Measurements from ENCODE around the gene CD6.

CD6 gene

DNA sequence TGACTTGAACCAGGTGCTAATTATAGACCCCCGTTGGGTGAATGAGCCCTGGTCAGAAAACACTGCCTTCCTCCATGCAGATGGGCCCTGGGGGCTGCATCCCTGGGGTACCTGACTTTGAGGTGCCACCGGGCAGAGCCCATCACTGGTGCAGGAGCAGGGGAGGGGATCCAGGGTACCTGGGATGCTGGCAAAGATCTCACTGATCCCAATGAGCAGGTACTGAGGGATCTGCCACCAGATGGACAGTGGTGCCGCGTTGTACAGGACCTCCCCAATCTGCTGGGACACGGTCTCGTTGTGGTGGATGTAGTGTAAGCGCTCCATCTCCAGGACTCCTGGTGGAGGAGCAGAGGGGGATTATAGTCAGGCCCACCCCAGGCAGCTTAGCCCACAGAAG lies 32.2 kb upstream of the CD6 start:
- H3K4me3 ChIP-seq (replicated peaks in 1 of 2; ENCODE audit: low read depth in 2 of 2, low read length in 2 of 2): no peak overlapping the region
- no peak for TF ChIP-seq CTCF (IDR thresholded peaks at IDR 0.05; ENCODE audit: low read depth, low read length)
- no peak for DNase-seq (ENCODE audit: low read depth in 2 of 2)

GRCh38 chr11:60939855-60940254 lies 31.6 kb upstream of the CD6 start:
- peak in 1 of 2 donors; percentile 49 for DNase-seq (ENCODE audit: low read depth in 2 of 2)
- no peak overlapping the region for H3K4me3 ChIP-seq (replicated peaks in 1 of 2; ENCODE audit: low read depth in 2 of 2, low read length in 2 of 2)
- TF ChIP-seq CTCF (IDR thresholded peaks at IDR 0.05; ENCODE audit: low read depth, low read length): no peak

GRCh38 chr11:60941371-60942119 lies 29.9 kb upstream of the CD6 start:
- DNase-seq (ENCODE audit: low read depth in 2 of 2): no peak
- H3K4me3 ChIP-seq (replicated peaks in 1 of 2; ENCODE audit: low read depth in 2 of 2, low read length in 2 of 2): no peak overlapping the region
- TF ChIP-seq CTCF (IDR thresholded peaks at IDR 0.05; ENCODE audit: low read depth, low read length): no peak

DNA sequence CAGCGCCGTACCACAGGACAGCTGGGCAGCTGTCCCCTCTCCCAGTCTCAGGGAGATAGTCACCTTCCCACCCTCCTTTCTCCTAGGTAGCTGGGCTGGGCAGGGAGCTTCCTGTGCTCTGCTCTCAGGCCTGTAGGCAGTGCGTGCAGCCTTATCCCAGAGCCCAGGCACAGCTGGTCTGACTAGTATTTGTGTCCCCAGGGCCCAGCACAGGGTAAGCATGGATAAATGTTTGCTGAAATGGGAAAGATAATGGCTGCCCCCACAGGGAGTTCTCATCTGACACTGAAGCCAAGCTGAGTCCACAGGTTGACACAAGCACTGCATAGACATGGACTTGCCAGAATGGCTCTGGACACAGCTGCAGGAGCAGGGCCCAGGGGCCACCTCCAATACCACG lies 29.3 kb upstream of the CD6 start:
- DNase-seq (ENCODE audit: low read depth in 2 of 2): no peak
- no peak for TF ChIP-seq CTCF (IDR thresholded peaks at IDR 0.05; ENCODE audit: low read depth, low read length)
- H3K4me3 ChIP-seq (replicated peaks in 1 of 2; ENCODE audit: low read depth in 2 of 2, low read length in 2 of 2): no peak overlapping the region

- no peak overlapping the region for H3K4me3 ChIP-seq (replicated peaks in 1 of 2; ENCODE audit: low read depth in 2 of 2, low read length in 2 of 2)
- no peak for TF ChIP-seq CTCF (IDR thresholded peaks at IDR 0.05; ENCODE audit: low read depth, low read length)
- no peak for DNase-seq (ENCODE audit: low read depth in 2 of 2)
These were observed 28.4 kb upstream of the CD6 start for GRCh38 chr11:60942970-60943565.

DNA sequence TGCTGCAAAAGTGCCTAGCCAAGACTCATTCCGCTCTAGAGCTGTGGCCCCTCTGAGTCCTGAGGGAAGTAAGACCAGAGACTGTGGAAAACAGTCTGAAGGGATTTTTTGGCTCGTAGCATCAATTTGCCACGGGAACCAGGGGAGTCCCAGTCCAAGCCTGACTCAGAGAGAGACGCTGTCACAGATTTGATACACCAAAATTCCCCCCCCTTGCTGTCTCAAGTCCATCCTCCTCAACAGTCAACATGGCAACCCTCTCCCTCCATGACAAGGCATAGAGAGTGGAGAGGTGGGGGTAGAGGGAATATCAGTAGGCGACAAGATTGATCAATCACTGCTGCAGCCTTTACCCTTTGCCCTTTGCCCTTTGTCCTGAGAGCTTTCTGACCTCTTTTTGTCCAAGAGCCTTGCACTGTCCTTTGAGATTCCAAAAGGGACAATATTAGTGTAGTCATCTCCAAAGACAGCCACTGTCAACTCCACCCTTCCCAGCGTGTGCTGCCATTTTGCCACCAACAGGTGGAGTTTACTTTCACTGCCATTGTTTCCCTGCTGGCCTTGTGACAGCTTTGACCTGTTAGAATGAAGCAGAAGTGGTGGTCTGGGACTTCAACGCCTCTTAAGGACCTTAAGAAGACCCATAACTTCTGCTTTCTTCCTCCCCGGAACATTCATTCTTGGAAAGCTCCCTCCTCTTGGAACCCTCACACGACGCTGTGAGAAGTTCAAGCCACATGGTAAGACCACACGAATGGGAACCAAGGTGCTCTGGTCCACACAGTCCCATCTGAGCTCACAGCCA lies 26.8 kb upstream of the CD6 start:
- no peak for DNase-seq (ENCODE audit: low read depth in 2 of 2)
- H3K4me3 ChIP-seq (replicated peaks in 1 of 2; ENCODE audit: low read depth in 2 of 2, low read length in 2 of 2): no peak overlapping the region
- TF ChIP-seq CTCF (IDR thresholded peaks at IDR 0.05; ENCODE audit: low read depth, low read length): peak; percentile 34
